ENCODE results near the gene PLB1. TPM values are rescaled to one million over a fixed set of nuclear protein-coding genes. Genes with fewer than 3 reads are reported as not detected.

Gene PLB1
- total and polyA plus RNA-seq, 2 donors (not counting 1 experiment from before 2014, with no cell fraction given), result 0.25 to 0.51 TPM

GRCh38 chr2:28546242-28546641, 50.4 kb downstream of the PLB1 start:
- Histone ChIP-seq H3K4me2 (replicated peaks; ENCODE audit: low read depth, low read length, poor library complexity, severe bottlenecking) (no peak overlapping the region), H3K27me3 (replicated peaks in 1 of 4; ENCODE audit: control extremely low read depth in 1 of 4, control insufficient read depth in 3 of 4, insufficient read depth in 4 of 4, low read length in 3 of 4) (peaks cover 0 to 2% (median 0%) of the 10 kb centered on the region in 4 experiments), H3K9ac (ENCODE audit: low read length) (no peak overlapping the region), H3K9me3 (ENCODE audit: control extremely low read depth in 1 of 3, control insufficient read depth in 2 of 3, insufficient read depth in 1 of 3, low read length in 2 of 3) (no peaks in the 10 kb centered on the region), H3K79me2 (ENCODE audit: control insufficient read depth, insufficient read depth, low read length) (no peaks in the 10 kb centered on the region), H4K20me1 (ENCODE audit: control insufficient read depth, insufficient read depth, low read length, poor library complexity, severe bottlenecking) (no peaks in the 10 kb centered on the region), H3K4me1 (ENCODE audit: control insufficient read depth in 2 of 2, insufficient read depth in 2 of 2, low read length in 2 of 2) (no peaks in the 10 kb centered on the region), H3K36me3 (replicated peaks in 1 of 2; ENCODE audit: control extremely low read depth in 1 of 2, control insufficient read depth in 1 of 2, extremely low read depth in 1 of 2, insufficient read depth in 2 of 2, low read length in 1 of 2) (no peaks in the 10 kb centered on the region), H2AFZ (ENCODE audit: insufficient read depth, low read depth, low read length, poor library complexity, severe bottlenecking) (no peak overlapping the region), H3K27ac (ENCODE audit: low read length in 2 of 2) (no peak overlapping the region), H3K4me3 (ENCODE audit: control extremely low read depth in 1 of 5, extremely low read depth in 1 of 5, insufficient read depth in 1 of 5, low read depth in 2 of 5, low read length in 4 of 5) (no peak overlapping the region)
- no peak overlapping the region for H3K4me3 Mint-ChIP-seq
- no peak overlapping the region for H3K27ac Mint-ChIP-seq
- ChIA-PET CTCF (no interaction called here), POLR2A (no interaction called here)
- ATAC-seq (ENCODE audit: low read depth) (no peak), DNase-seq (no peak)
- H3K9me3 Mint-ChIP-seq (ENCODE audit: insufficient read depth), result no peaks in the 10 kb centered on the region
- TF ChIP-seq, protein P1, sequence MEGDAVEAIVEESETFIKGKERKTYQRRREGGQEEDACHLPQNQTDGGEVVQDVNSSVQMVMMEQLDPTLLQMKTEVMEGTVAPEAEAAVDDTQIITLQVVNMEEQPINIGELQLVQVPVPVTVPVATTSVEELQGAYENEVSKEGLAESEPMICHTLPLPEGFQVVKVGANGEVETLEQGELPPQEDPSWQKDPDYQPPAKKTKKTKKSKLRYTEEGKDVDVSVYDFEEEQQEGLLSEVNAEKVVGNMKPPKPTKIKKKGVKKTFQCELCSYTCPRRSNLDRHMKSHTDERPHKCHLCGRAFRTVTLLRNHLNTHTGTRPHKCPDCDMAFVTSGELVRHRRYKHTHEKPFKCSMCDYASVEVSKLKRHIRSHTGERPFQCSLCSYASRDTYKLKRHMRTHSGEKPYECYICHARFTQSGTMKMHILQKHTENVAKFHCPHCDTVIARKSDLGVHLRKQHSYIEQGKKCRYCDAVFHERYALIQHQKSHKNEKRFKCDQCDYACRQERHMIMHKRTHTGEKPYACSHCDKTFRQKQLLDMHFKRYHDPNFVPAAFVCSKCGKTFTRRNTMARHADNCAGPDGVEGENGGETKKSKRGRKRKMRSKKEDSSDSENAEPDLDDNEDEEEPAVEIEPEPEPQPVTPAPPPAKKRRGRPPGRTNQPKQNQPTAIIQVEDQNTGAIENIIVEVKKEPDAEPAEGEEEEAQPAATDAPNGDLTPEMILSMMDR (IDR thresholded peaks at IDR 0.05), result no peak
- TF ChIP-seq EZH2 (IDR thresholded peaks at IDR 0.05; ENCODE audit: borderline replicate concordance, insufficient read depth, low read depth, low read length, poor library complexity, severe bottlenecking), result no peak
- peaks cover 10% of the 10 kb centered on the region for H3K27me3 Mint-ChIP-seq
- 30% methylated on average over 3 of the region's 7 CpGs for WGBS (ENCODE audit: insufficient coverage)
- H3K4me1 Mint-ChIP-seq, result no peaks in the 10 kb centered on the region
- intact Hi-C loops (cut with micrococcal nuclease), result no loop called here

DNA sequence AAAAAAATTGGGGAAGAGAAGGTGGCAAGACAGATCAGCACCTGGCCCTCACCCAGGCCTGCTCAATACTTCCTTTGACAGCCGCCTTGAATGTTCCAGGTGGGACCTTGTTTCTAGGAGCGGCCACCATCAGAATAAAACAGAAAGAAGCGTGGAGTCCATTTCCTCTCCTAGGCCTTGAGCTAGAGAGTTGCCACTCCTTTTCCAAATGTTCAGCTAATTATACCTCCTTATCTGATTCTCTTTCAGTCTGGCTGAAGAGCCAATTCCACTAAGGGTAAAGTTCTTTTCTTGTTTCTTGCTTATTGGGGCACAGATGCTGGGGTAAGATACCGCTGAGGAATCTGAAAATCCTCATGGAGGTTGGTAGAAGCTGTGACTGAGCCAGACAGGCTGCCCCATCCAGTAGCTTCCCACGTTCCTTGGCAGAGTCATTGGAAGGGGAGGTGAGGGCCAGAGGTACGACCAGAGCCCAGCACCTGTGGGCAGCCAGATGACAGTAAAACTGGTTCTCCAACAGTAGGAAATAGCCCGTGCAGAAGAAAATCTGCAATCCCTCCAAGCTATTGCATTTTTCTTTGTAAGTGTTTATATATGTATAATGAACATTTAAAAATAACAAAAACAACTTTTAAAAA, 51.5 kb downstream of the PLB1 start:
- ATAC-seq (ENCODE audit: low read depth) (no peak), DNase-seq (no peak)
- ChIA-PET CTCF (interaction anchor here (0.5 kb wide), 1 partner anchor 207 kb away, joined by 3 read pairs; no protein-coding TSS in a partner anchor), POLR2A (no interaction called here)
- Histone ChIP-seq H3K4me2 (replicated peaks; ENCODE audit: low read depth, low read length, poor library complexity, severe bottlenecking) (no peak overlapping the region), H3K27ac (ENCODE audit: low read length in 2 of 2) (no peak overlapping the region), H2AFZ (ENCODE audit: insufficient read depth, low read depth, low read length, poor library complexity, severe bottlenecking) (no peak overlapping the region), H3K4me1 (ENCODE audit: control insufficient read depth in 2 of 2, insufficient read depth in 2 of 2, low read length in 2 of 2) (no peaks in the 10 kb centered on the region), H3K79me2 (ENCODE audit: control insufficient read depth, insufficient read depth, low read length) (no peaks in the 10 kb centered on the region), H3K27me3 (replicated peaks in 1 of 4; ENCODE audit: control extremely low read depth in 1 of 4, control insufficient read depth in 3 of 4, insufficient read depth in 4 of 4, low read length in 3 of 4) (peaks cover 0 to 2% (median 0%) of the 10 kb centered on the region in 4 experiments), H3K36me3 (replicated peaks in 1 of 2; ENCODE audit: control extremely low read depth in 1 of 2, control insufficient read depth in 1 of 2, extremely low read depth in 1 of 2, insufficient read depth in 2 of 2, low read length in 1 of 2) (no peaks in the 10 kb centered on the region), H3K4me3 (ENCODE audit: control extremely low read depth in 1 of 5, extremely low read depth in 1 of 5, insufficient read depth in 1 of 5, low read depth in 2 of 5, low read length in 4 of 5) (no peak overlapping the region), H3K9me3 (ENCODE audit: control extremely low read depth in 1 of 3, control insufficient read depth in 2 of 3, insufficient read depth in 1 of 3, low read length in 2 of 3) (no peaks in the 10 kb centered on the region), H4K20me1 (ENCODE audit: control insufficient read depth, insufficient read depth, low read length, poor library complexity, severe bottlenecking) (no peaks in the 10 kb centered on the region), H3K9ac (ENCODE audit: low read length) (no peak overlapping the region)
- Mint-ChIP-seq H3K27ac (no peak overlapping the region), H3K27me3 (peaks cover 10% of the 10 kb centered on the region), H3K4me1 (no peaks in the 10 kb centered on the region), H3K4me3 (no peak overlapping the region), H3K9me3 (ENCODE audit: insufficient read depth) (no peaks in the 10 kb centered on the region)
- TF ChIP-seq, protein P1 (IDR thresholded peaks at IDR 0.05), result no peak
- TF ChIP-seq EZH2 (IDR thresholded peaks at IDR 0.05; ENCODE audit: borderline replicate concordance, insufficient read depth, low read depth, low read length, poor library complexity, severe bottlenecking), result no peak
- intact Hi-C loops (cut with micrococcal nuclease), result no loop called here
- WGBS (ENCODE audit: insufficient coverage), result 85% methylated on average over 6 of the region's 7 CpGs
